ENCODE results near the gene HK2.
"Not testable (repeated sequence)": the region's sequence is repeated elsewhere in the genome, so short reads cannot be mapped to it uniquely, and the experiment has no call there.

HK2 gene

GRCh38 chr2:74877781-74878433 is 44.0 kb downstream of the HK2 start:
- no peak for DNase-seq

GRCh38 chr2:74878551-74878950 is 44.6 kb downstream of the HK2 start:
- DNase-seq = no peak

- no peak for DNase-seq
These were observed 46.3 kb downstream of the HK2 start for GRCh38 chr2:74880054-74880728.

GRCh38 chr2:74881176-74881575 is 47.2 kb downstream of the HK2 start:
- no peak for DNase-seq

- no peak for DNase-seq
These were observed 47.8 kb downstream of the HK2 start for GRCh38 chr2:74881626-74882298.

- DNase-seq = no peak
These were observed 48.4 kb downstream of the HK2 start for GRCh38 chr2:74882299-74882687.

GRCh38 chr2:74883011-74883410 is 49.1 kb downstream of the HK2 start:
- DNase-seq = no peak

- no peak for DNase-seq
These were observed 50.3 kb downstream of the HK2 start for GRCh38 chr2:74884118-74884762.

- no peak for DNase-seq
These were observed 50.9 kb downstream of the HK2 start for GRCh38 chr2:74884866-74885265.

GRCh38 chr2:74886251-74886650 is 52.3 kb downstream of the HK2 start:
- no peak for DNase-seq

GRCh38 chr2:74886811-74887210 is 52.9 kb downstream of the HK2 start:
- DNase-seq = no peak

GRCh38 chr2:74887445-74887951 is 53.6 kb downstream of the HK2 start:
- DNase-seq = no peak

GRCh38 chr2:74887960-74888700 is 54.2 kb downstream of the HK2 start:
- DNase-seq = no peak

- DNase-seq = no peak
These were observed 55.2 kb downstream of the HK2 start for GRCh38 chr2:74889159-74889558.

- DNase-seq = no peak
These were observed 56.8 kb downstream of the HK2 start for GRCh38 chr2:74890711-74891110.

- no peak for DNase-seq
These were observed 57.3 kb downstream of the HK2 start for GRCh38 chr2:74891136-74891764.

- DNase-seq = not testable (repeated sequence)
These were observed 57.9 kb downstream of the HK2 start for GRCh38 chr2:74891816-74892215.

GRCh38 chr2:74892609-74893008 is 58.7 kb downstream of the HK2 start:
- no peak for DNase-seq

GRCh38 chr2:74893332-74893731 is 59.4 kb downstream of the HK2 start:
- no peak for DNase-seq

- DNase-seq = no peak
These were observed 60.5 kb downstream of the HK2 start for GRCh38 chr2:74894272-74894981.

- no peak for DNase-seq
These were observed 61.1 kb downstream of the HK2 start for GRCh38 chr2:74895001-74895400.

GRCh38 chr2:74896232-74896631 is 62.3 kb downstream of the HK2 start:
- no peak for DNase-seq
